HCT116 (cell line): ENCODE data around the gene RAVER2. TPM values are rescaled to one million over a fixed set of nuclear protein-coding genes. Genes with fewer than 3 reads are reported as not detected.

Experiments
- ATAC-seq: fragments of 200-7000 bp; cut with Tn5 transposase; 2 replicates; pipeline ENCODE4 v1.9.1; 2020; ENCODE audit warnings: mild to moderate bottlenecking, moderate library complexity
- BruUV-seq: library from RNA; stranded (reverse); fragments of 400-500 nt; replicated peaks from 2 replicates; lab custom pipeline; 2021; lab: Mats Ljungman, UMichigan
- CTCF ChIA-PET: fragments of 300-600 bp; sonication (Branson Sonifier 250); formaldehyde crosslinking; loops from one replicate; lab custom pipeline; 2021; ENCODE audit warnings: antibody characterized with exemption; lab: Charles Lee
- POLR2A ChIA-PET: fragments of 300-600, 350-600 bp; sonication (Branson Sonifier 250); formaldehyde crosslinking; loops from one replicate; lab custom pipeline; 2021; ENCODE audit warnings: antibody characterized with exemption; lab: Charles Lee
- RAD21 ChIA-PET, 2 experiments: fragments of 300-600 bp; sonication (Branson Sonifier 250); formaldehyde crosslinking; loops; one replicate each; lab custom pipeline; 2023; ENCODE audit warnings: low total read pairs in 2 of 2; ENCODE audit not compliant: uncharacterized antibody in 2 of 2, unreplicated experiment in 2 of 2, low non-redundant PET in 1 of 2; lab: Charles Lee
- DNase-seq: peaks from one replicate; pipeline ENCODE4 v3.0.0-alpha.2; 2010; ENCODE audit warnings: low read depth, low spot score
- H2AFZ ChIP-seq: fragments of 200-600 bp; shearing (Covaris generic), sonication (generic); 2 replicates; pipeline ENCODE4 v1.6.1; 2017; ENCODE audit warnings: low read depth, mixed run types, mixed read lengths, antibody characterized with exemption, low read length; ENCODE audit not compliant: poor library complexity, severe bottlenecking
- H3K27ac ChIP-seq: 2 replicates; pipeline ENCODE4 v1.5.1; 2012; ENCODE audit warnings: low read depth, low read length
- H3K27me3 ChIP-seq: fragments of 200-600 bp; sonication (generic); 2 replicates; pipeline ENCODE4 v1.6.1; 2016; ENCODE audit warnings: mixed run types, low read length, mixed read lengths; ENCODE audit not compliant: insufficient read depth
- H3K36me3 ChIP-seq, 2 experiments: fragments of 200-500 bp in 1 of 2; fragments of 200-600 bp in 1 of 2; sonication (Bioruptor generic) in 1 of 2; sonication (generic) in 1 of 2; 2 replicates each; pipeline versions ENCODE4 v1.5.1 to v1.6.1; 2014 to 2016; ENCODE audit warnings: low read length in 2 of 2, inconsistent platforms in 1 of 2, mixed read lengths in 1 of 2, mixed run types in 1 of 2; ENCODE audit not compliant: insufficient read depth in 2 of 2, control insufficient read depth in 1 of 2
- H3K4me1 ChIP-seq, 2 experiments: fragments of 200-600 bp in 1 of 2; sonication (generic) in 1 of 2; 2 replicates each; pipeline versions ENCODE4 v1.5.1 to v1.6.1; 2012 to 2017; ENCODE audit warnings: low read length in 2 of 2, inconsistent platforms in 1 of 2, mild to moderate bottlenecking in 1 of 2, mixed read lengths in 1 of 2, mixed run types in 1 of 2, moderate library complexity in 1 of 2; ENCODE audit not compliant: insufficient read depth in 2 of 2, control insufficient read depth in 1 of 2
- H3K4me2 ChIP-seq: fragments of 200-600 bp; sonication (generic); 2 replicates; pipeline ENCODE4 v1.6.1; 2017; ENCODE audit warnings: mixed run types, low read length, mixed read lengths
- H3K4me3 ChIP-seq, 2 experiments: fragments of 200-600 bp in 1 of 2; sonication (generic) in 1 of 2; replicated peaks in 1 of 2; 2 replicates each; pipeline ENCODE4 v1.5.1; 2011 to 2016; ENCODE audit warnings: low read length in 2 of 2, control low read depth in 1 of 2, low read depth in 1 of 2, mild to moderate bottlenecking in 1 of 2, mixed read lengths in 1 of 2, mixed run types in 1 of 2
- H3K79me2 ChIP-seq: fragments of 200-600 bp; sonication (generic); 2 replicates; pipeline ENCODE4 v1.6.1; 2017; ENCODE audit warnings: mild to moderate bottlenecking, mixed run types, low read length, moderate library complexity, mixed read lengths; ENCODE audit not compliant: insufficient read depth
- H3K9ac ChIP-seq: fragments of 200-600 bp; sonication (generic); 2 replicates; pipeline ENCODE4 v1.6.1; 2016; ENCODE audit warnings: low read length, mixed read lengths
- H3K9me2 ChIP-seq: fragments of 200-600 bp; sonication (generic), shearing (Covaris generic); 2 replicates; pipeline ENCODE4 v1.6.1; 2017; ENCODE audit warnings: mixed run types, mild to moderate bottlenecking, moderate library complexity; ENCODE audit not compliant: insufficient read depth
- H3K9me3 ChIP-seq, 2 experiments: fragments of 200-500 bp in 1 of 2; fragments of 200-600 bp in 1 of 2; sonication (Bioruptor generic) in 1 of 2; sonication (generic) in 1 of 2; 2 replicates each; pipeline ENCODE4 v1.6.1; 2014 to 2017; ENCODE audit warnings: low read length in 2 of 2, mixed read lengths in 2 of 2, inconsistent platforms in 1 of 2, low read depth in 1 of 2, mild to moderate bottlenecking in 1 of 2, mixed run types in 1 of 2, moderate library complexity in 1 of 2; ENCODE audit not compliant: control insufficient read depth in 1 of 2, insufficient read depth in 1 of 2
- H4K20me1 ChIP-seq: fragments of 200-600 bp; sonication (generic), shearing (Covaris generic); 2 replicates; pipeline ENCODE4 v1.6.1; 2017; ENCODE audit warnings: mixed run types, mild to moderate bottlenecking, moderate library complexity; ENCODE audit not compliant: insufficient read depth
- CEBPB ChIP-seq: IDR thresholded peaks from 2 replicates; pipeline ENCODE4 v1.6.1; 2012; ENCODE audit warnings: low read depth
- EZH2 ChIP-seq: fragments of 200-600 bp; sonication (generic); IDR thresholded peaks from 2 replicates; pipeline ENCODE4 v1.6.1; 2017; ENCODE audit warnings: antibody characterized with exemption, mixed run types
- FOSL1 ChIP-seq: IDR thresholded peaks from 2 replicates; pipeline ENCODE4 v1.6.1; 2012; ENCODE audit warnings: low read depth
- RAD21 ChIP-seq: IDR thresholded peaks from 2 replicates; pipeline ENCODE4 v1.6.1; 2012; ENCODE audit warnings: low read depth, mild to moderate bottlenecking
- YY1 ChIP-seq: IDR thresholded peaks from 2 replicates; pipeline ENCODE4 v1.6.1; 2011; ENCODE audit warnings: low read length, low read depth, moderate library complexity, mild to moderate bottlenecking; ENCODE audit not compliant: insufficient replicate concordance; ENCODE audit errors: extremely low read depth
- ZFX ChIP-seq: fragments of 450-650 bp; IDR thresholded peaks from 2 replicates; pipeline ENCODE4 v1.6.1; 2017
- intact Hi-C: fragments of 100-400 bp; cut with micrococcal nuclease; formaldehyde crosslinking; loops from 2 replicates; pipeline ENCODE4 v1.10.0; 2022
- total RNA-seq: library from RNA; stranded (reverse); gene quantifications from one replicate; pipeline ENCODE4 v1.2.1, GENCODE V29; 2021; ENCODE audit not compliant: unreplicated experiment
- TF ChIP-seq, protein P1 (sequence below): IDR thresholded peaks from 2 replicates; pipeline ENCODE4 v1.6.1; 2012; ENCODE audit warnings: low read depth
- TF ChIP-seq, protein P2 (sequence below): IDR thresholded peaks from 2 replicates; pipeline ENCODE4 v1.6.1; 2012

Gene RAVER2
- total RNA-seq, 1 experiment from 2014 or later = 23.2 TPM

DNA sequence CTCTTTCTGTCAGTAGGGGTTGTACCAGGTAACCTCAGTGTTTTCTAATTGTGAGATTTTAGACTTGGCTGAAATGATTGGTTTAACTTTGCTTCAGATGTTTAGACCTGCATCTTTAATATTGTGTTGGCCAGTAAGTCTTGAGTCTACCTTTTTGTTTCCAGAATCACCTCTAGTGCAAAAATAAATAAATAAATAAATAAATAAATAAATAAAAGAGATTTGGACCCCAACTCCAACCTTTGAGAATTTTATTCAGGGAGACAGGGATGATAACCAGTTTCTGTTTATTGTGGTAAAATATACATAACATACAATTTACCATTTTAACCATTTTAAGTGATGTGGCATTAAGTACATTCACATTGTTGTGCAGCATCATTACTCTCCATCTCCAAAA is 64.4 kb downstream of the RAVER2 start:
- no peaks in the 10 kb centered on the region for H3K4me1 ChIP-seq
- no peak overlapping the region for H3K27ac ChIP-seq
- POLR2A ChIA-PET = no interaction called here
- no peaks in the 10 kb centered on the region for H3K27me3 ChIP-seq
- intact Hi-C loops = no loop called here
- H3K36me3 ChIP-seq = no peaks in the 10 kb centered on the region
- ATAC-seq (no peak), DNase-seq (no peak)
- TF ChIP-seq, protein P1, sequence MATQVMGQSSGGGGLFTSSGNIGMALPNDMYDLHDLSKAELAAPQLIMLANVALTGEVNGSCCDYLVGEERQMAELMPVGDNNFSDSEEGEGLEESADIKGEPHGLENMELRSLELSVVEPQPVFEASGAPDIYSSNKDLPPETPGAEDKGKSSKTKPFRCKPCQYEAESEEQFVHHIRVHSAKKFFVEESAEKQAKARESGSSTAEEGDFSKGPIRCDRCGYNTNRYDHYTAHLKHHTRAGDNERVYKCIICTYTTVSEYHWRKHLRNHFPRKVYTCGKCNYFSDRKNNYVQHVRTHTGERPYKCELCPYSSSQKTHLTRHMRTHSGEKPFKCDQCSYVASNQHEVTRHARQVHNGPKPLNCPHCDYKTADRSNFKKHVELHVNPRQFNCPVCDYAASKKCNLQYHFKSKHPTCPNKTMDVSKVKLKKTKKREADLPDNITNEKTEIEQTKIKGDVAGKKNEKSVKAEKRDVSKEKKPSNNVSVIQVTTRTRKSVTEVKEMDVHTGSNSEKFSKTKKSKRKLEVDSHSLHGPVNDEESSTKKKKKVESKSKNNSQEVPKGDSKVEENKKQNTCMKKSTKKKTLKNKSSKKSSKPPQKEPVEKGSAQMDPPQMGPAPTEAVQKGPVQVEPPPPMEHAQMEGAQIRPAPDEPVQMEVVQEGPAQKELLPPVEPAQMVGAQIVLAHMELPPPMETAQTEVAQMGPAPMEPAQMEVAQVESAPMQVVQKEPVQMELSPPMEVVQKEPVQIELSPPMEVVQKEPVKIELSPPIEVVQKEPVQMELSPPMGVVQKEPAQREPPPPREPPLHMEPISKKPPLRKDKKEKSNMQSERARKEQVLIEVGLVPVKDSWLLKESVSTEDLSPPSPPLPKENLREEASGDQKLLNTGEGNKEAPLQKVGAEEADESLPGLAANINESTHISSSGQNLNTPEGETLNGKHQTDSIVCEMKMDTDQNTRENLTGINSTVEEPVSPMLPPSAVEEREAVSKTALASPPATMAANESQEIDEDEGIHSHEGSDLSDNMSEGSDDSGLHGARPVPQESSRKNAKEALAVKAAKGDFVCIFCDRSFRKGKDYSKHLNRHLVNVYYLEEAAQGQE = no peak
- TF ChIP-seq, protein P2, sequence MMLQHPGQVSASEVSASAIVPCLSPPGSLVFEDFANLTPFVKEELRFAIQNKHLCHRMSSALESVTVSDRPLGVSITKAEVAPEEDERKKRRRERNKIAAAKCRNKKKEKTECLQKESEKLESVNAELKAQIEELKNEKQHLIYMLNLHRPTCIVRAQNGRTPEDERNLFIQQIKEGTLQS = no peak
- no peak for TF ChIP-seq ZFX
- no peak for TF ChIP-seq RAD21
- no peak for TF ChIP-seq CEBPB
- TF ChIP-seq YY1 = no peak
- no peak for TF ChIP-seq FOSL1
- no peak for TF ChIP-seq EZH2
- no peak overlapping the region for H2AFZ ChIP-seq
- BruUV-seq = no TSS peak
- no peaks in the 10 kb centered on the region for H3K79me2 ChIP-seq
- no peak overlapping the region for H3K9ac ChIP-seq
- RAD21 ChIA-PET = no interaction called here
- H3K9me2 ChIP-seq = no peaks in the 10 kb centered on the region
- no peaks in the 10 kb centered on the region for H4K20me1 ChIP-seq
- H3K4me2 ChIP-seq = no peak overlapping the region
- CTCF ChIA-PET = no interaction called here
- H3K4me3 ChIP-seq = no peak overlapping the region
- H3K9me3 ChIP-seq = no peaks in the 10 kb centered on the region
